MM.1S (cell line): ENCODE data around the gene HSPA12B.

Experiments
- DNase-seq: peaks from one replicate; pipeline ENCODE4 v3.0.0-alpha.2; 2015
- H2AFZ ChIP-seq: fragments of 300-600 bp; sonication (generic); 2 replicates; pipeline ENCODE4 v1.6.0; 2016; ENCODE audit warnings: antibody characterized with exemption, low read length
- H3F3A ChIP-seq: fragments of 300-600 bp; sonication (generic); 2 replicates; pipeline ENCODE4 v1.6.1; 2016; ENCODE audit warnings: mild to moderate bottlenecking, antibody characterized with exemption, low read length, moderate library complexity, mixed read lengths; ENCODE audit not compliant: insufficient read depth
- H3K27ac ChIP-seq: fragments of 300-600 bp; sonication (generic); 2 replicates; pipeline ENCODE4 v1.5.1; 2016; ENCODE audit warnings: mild to moderate bottlenecking, low read length
- H3K27me3 ChIP-seq: fragments of 300-600 bp; sonication (generic); replicated peaks from 2 replicates; pipeline ENCODE4 v1.6.0; 2016; ENCODE audit warnings: low read length; ENCODE audit not compliant: insufficient read depth
- H3K36me3 ChIP-seq: fragments of 300-600 bp; sonication (generic); replicated peaks from 2 replicates; pipeline ENCODE4 v1.6.1; 2016; ENCODE audit warnings: mild to moderate bottlenecking, low read length, mixed read lengths; ENCODE audit not compliant: insufficient read depth
- H3K4me1 ChIP-seq: fragments of 300-600 bp; sonication (generic); 2 replicates; pipeline ENCODE4 v1.6.1; 2016; ENCODE audit warnings: low read length, mixed read lengths
- H3K4me2 ChIP-seq: fragments of 300-600 bp; sonication (generic); 2 replicates; pipeline ENCODE4 v1.6.0; 2016; ENCODE audit warnings: low read depth, low read length
- H3K4me3 ChIP-seq: fragments of 300-600 bp; sonication (generic); 2 replicates; pipeline ENCODE4 v1.5.1; 2016; ENCODE audit warnings: low read length, mixed read lengths
- H3K79me2 ChIP-seq: fragments of 300-600 bp; sonication (generic); 2 replicates; pipeline ENCODE4 v1.6.1; 2016; ENCODE audit warnings: mixed run types, low read length, mixed read lengths
- H3K9ac ChIP-seq: fragments of 300-600 bp; sonication (generic); 2 replicates; pipeline ENCODE4 v1.6.1; 2016; ENCODE audit warnings: low read length, mixed read lengths
- H3K9me2 ChIP-seq: fragments of 300-600 bp; sonication (generic); replicated peaks from 2 replicates; pipeline ENCODE4 v1.6.1; 2016; ENCODE audit warnings: mild to moderate bottlenecking, low read length, mixed read lengths; ENCODE audit not compliant: insufficient read depth
- H3K9me3 ChIP-seq: fragments of 300-600 bp; sonication (generic); replicated peaks from 2 replicates; pipeline ENCODE4 v1.6.1; 2016; ENCODE audit warnings: mild to moderate bottlenecking, low read length, mixed read lengths; ENCODE audit not compliant: insufficient read depth
- H4K20me1 ChIP-seq: fragments of 300-600 bp; sonication (generic); 2 replicates; pipeline ENCODE4 v1.6.1; 2016; ENCODE audit warnings: mild to moderate bottlenecking, low read length, moderate library complexity, mixed read lengths; ENCODE audit not compliant: insufficient read depth
- EZH2 ChIP-seq: fragments of 300-600 bp; sonication (generic); optimal IDR thresholded peaks from 2 replicates; pipeline ENCODE3; 2017; ENCODE audit warnings: low read depth, mild to moderate bottlenecking, antibody characterized with exemption, low read length, mixed read lengths
- EZH2phosphoT487 ChIP-seq: fragments of 300-600 bp; sonication (generic); IDR thresholded peaks from 2 replicates; pipeline ENCODE4 v1.6.1; 2018; ENCODE audit warnings: antibody characterized with exemption, low read length
- TF ChIP-seq, protein P1 (sequence below): fragments of 300-600 bp; sonication (generic); IDR thresholded peaks from 2 replicates; pipeline ENCODE4 v1.5.1; 2016; ENCODE audit warnings: antibody characterized with exemption, low read length, mixed read lengths

HSPA12B gene

DNA sequence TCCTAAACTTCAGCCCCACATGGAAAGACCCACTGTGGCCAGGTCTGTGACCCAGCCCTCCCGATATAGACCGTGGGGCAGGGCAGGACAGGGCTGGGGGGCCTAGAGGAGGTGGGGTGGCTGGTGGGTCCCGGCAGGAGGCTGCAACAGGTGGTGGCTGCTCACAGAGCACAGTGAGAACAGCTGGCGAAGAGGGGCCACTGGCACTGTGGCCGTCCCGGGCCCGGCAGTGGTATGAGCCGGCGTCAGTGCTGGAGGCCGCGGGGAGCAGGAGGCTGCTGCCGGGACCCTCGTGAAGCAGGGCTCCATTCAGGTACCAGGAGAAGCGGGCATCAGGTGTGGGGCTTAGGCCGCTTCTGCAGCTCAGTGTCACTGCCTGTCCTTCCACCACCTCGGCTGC lies 33.4 kb upstream of the HSPA12B start:
- Histone ChIP-seq H3K27ac (no peak overlapping the region), H2AFZ (no peak overlapping the region), H3K9ac (no peak overlapping the region), H3K4me3 (no peak overlapping the region), H3K36me3 (no peaks in the 10 kb centered on the region), H3K9me2 (no peaks in the 10 kb centered on the region), H3K4me1 (no peaks in the 10 kb centered on the region), H3K79me2 (no peaks in the 10 kb centered on the region), H4K20me1 (no peaks in the 10 kb centered on the region), H3K27me3 (peaks cover 27% of the 10 kb centered on the region), H3F3A (no peaks in the 10 kb centered on the region), H3K9me3 (no peaks in the 10 kb centered on the region), H3K4me2 (no peak overlapping the region)
- no peak for DNase-seq
- no peak for TF ChIP-seq EZH2phosphoT487
- no peak for TF ChIP-seq EZH2

DNA sequence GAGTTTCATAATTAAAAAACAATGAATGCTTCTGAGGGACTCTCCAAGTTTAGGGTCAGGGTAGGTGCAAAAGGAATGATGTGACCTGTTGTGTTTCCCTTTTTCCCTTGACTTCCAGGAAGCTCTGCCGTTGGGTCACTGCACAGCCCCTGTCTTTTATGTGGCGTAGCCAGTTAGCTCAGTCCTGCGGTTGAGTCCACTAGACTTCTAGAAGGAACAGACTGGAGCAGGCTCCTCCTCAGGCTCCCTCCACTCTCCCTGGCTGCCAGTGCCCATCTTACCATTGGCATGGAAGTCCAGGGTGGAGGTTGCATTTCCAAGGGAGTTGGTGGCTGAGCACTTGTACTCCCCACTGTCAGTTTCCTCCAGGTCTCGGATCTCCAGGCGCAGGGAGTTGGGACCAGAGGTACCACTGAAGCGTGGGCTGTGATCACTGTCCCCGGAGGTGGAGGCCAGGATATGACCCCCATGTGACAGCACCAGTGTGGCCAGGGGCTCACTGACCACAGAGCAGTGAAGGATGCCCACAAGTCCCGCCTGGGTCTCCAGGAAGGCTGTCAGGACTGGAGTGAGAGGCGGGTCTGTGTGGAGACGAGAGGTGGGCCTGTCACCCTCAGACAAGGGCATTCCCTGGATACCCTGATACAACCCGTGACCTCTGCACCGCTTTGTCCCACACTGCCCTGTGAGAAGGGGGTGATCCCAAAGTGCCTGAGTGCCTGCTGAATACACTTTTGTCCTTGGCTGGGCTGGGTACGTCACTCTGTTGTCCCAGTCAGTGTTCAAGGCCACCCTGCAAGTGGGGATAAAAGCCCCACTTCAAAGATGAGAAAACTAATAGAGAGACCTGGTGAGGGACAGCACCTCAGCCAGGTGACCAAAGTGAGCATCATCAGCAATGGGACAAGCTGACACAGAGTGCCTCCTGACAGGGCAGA lies 31.2 kb upstream of the HSPA12B start:
- H3K9ac ChIP-seq: no peak overlapping the region
- no peak overlapping the region for H3K4me2 ChIP-seq
- H3K27ac ChIP-seq: no peak overlapping the region
- no peaks in the 10 kb centered on the region for H3K4me1 ChIP-seq
- H3K9me3 ChIP-seq: no peaks in the 10 kb centered on the region
- H4K20me1 ChIP-seq: no peaks in the 10 kb centered on the region
- no peak for TF ChIP-seq EZH2phosphoT487
- TF ChIP-seq EZH2: no peak
- TF ChIP-seq, protein P1, sequence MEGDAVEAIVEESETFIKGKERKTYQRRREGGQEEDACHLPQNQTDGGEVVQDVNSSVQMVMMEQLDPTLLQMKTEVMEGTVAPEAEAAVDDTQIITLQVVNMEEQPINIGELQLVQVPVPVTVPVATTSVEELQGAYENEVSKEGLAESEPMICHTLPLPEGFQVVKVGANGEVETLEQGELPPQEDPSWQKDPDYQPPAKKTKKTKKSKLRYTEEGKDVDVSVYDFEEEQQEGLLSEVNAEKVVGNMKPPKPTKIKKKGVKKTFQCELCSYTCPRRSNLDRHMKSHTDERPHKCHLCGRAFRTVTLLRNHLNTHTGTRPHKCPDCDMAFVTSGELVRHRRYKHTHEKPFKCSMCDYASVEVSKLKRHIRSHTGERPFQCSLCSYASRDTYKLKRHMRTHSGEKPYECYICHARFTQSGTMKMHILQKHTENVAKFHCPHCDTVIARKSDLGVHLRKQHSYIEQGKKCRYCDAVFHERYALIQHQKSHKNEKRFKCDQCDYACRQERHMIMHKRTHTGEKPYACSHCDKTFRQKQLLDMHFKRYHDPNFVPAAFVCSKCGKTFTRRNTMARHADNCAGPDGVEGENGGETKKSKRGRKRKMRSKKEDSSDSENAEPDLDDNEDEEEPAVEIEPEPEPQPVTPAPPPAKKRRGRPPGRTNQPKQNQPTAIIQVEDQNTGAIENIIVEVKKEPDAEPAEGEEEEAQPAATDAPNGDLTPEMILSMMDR: no peak
- H3K9me2 ChIP-seq: no peaks in the 10 kb centered on the region
- no peaks in the 10 kb centered on the region for H3K36me3 ChIP-seq
- no peak overlapping the region for H2AFZ ChIP-seq
- no peak overlapping the region for H3K4me3 ChIP-seq
- H3K79me2 ChIP-seq: no peaks in the 10 kb centered on the region
- DNase-seq: no peak
- peaks cover 27% of the 10 kb centered on the region for H3K27me3 ChIP-seq
- H3F3A ChIP-seq: no peaks in the 10 kb centered on the region

DNA sequence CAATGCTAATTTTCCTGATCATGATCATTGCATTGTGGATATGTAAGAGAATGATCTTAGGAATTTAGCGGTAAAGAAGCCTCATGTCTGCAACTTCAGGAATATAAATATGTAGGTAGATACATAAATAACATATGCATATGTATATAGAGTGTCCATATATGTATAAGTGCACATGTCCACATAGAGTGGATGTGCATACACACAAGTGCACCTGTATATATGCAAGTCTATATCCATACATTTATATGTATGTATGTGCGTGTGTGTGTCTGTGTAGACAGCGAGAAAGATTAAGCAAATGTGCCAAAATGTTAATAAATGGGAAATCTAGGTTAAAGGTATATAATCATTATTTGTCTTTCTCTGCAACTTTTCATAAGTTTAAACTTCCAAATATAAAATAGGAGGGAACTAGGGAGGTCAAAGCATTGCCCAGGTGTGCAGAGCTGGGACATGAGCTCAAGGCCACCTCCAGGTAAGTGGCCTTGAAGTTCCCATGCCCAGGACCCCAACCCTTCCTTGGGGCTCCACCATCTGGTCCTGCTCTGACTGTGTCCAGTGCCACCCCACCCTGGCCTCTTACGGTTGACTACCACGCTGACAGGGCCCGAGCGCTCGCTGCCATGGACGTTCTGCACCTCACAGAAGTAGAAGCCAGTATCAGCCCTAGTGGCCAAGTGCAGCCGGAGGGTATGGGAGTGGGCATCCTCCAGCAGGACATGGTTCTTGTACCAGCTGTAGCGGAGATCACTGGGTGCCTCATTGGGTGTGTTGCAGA lies 29.7 kb upstream of the HSPA12B start:
- Histone ChIP-seq H3K9ac (no peak overlapping the region), H3K27ac (no peak overlapping the region), H3K9me2 (no peaks in the 10 kb centered on the region), H3K36me3 (no peaks in the 10 kb centered on the region), H4K20me1 (no peaks in the 10 kb centered on the region), H3K4me2 (no peak overlapping the region), H2AFZ (no peak overlapping the region), H3K4me1 (no peaks in the 10 kb centered on the region), H3K4me3 (no peak overlapping the region), H3K9me3 (no peaks in the 10 kb centered on the region), H3K79me2 (no peaks in the 10 kb centered on the region), H3F3A (no peaks in the 10 kb centered on the region), H3K27me3 (peaks cover 19% of the 10 kb centered on the region)
- no peak for DNase-seq
- TF ChIP-seq EZH2phosphoT487 (no peak), EZH2 (no peak)
- TF ChIP-seq, protein P1: no peak
